CD14-positive monocyte (primary cell): Measurements from ENCODE around the gene MLH1. TPM values are rescaled to one million over a fixed set of nuclear protein-coding genes. Genes with fewer than 3 reads are reported as not detected.
A peak's percentile ranks its signal among the peaks of the same experiment; 100 is the strongest.

Experiments used
- DNase-seq, 3 donors: peaks; one replicate each; pipeline ENCODE4 v3.0.0-alpha.2; 2011 to 2022
- H2AFZ ChIP-seq: 2 replicates; pipeline ENCODE4 v1.6.0; 2012; ENCODE audit warnings: mild to moderate bottlenecking, low read depth, low read length, inconsistent platforms; ENCODE audit not compliant: insufficient read depth, poor library complexity, severe bottlenecking
- H3K27ac ChIP-seq, 2 donors: 1 replicate in 1 of 2; 2 replicates in 1 of 2; pipeline ENCODE4 v1.5.1; 2012 to 2013; ENCODE audit warnings: low read length in 2 of 2, control low read depth in 1 of 2, inconsistent platforms in 1 of 2, low read depth in 1 of 2, mild to moderate bottlenecking in 1 of 2
- H3K27me3 ChIP-seq, 2 donors: one replicate each; pipeline versions ENCODE4 v1.6.0 to v1.6.1; 2011 to 2013; ENCODE audit warnings: low read length in 2 of 2; ENCODE audit not compliant: control insufficient read depth in 2 of 2, insufficient read depth in 2 of 2
- H3K36me3 ChIP-seq, 2 donors: replicated peaks in 1 of 2; 1 replicate in 1 of 2; 2 replicates in 1 of 2; pipeline versions ENCODE4 v1.5.1 to v1.6.1; 2012 to 2013; ENCODE audit warnings: low read length in 2 of 2, control low read depth in 1 of 2, inconsistent platforms in 1 of 2, mild to moderate bottlenecking in 1 of 2; ENCODE audit not compliant: insufficient read depth in 2 of 2, control insufficient read depth in 1 of 2
- H3K4me1 ChIP-seq, 2 donors: 1 replicate in 1 of 2; 2 replicates in 1 of 2; pipeline versions ENCODE4 v1.5.1 to v1.6.1; 2012 to 2013; ENCODE audit warnings: low read length in 2 of 2, control low read depth in 1 of 2, inconsistent platforms in 1 of 2, mild to moderate bottlenecking in 1 of 2, moderate library complexity in 1 of 2; ENCODE audit not compliant: insufficient read depth in 2 of 2, control insufficient read depth in 1 of 2
- H3K4me2 ChIP-seq: replicated peaks from 2 replicates; pipeline ENCODE3; 2012; ENCODE audit warnings: low read length, moderate library complexity, mild to moderate bottlenecking; ENCODE audit not compliant: poor library complexity, severe bottlenecking; ENCODE audit errors: extremely low read depth
- H3K4me3 ChIP-seq, 3 experiments: fragments of 200-600 bp in 1 of 3; sonication (generic) in 1 of 3; replicated peaks in 1 of 3; 1 replicate in 2 of 3; 2 replicates in 1 of 3; pipeline ENCODE4 v1.5.1; 2011 to 2013; ENCODE audit warnings: low read length in 3 of 3, mild to moderate bottlenecking in 3 of 3, control low read depth in 2 of 3, low read depth in 2 of 3, inconsistent platforms in 1 of 3, moderate library complexity in 1 of 3
- H3K79me2 ChIP-seq: 2 replicates; pipeline ENCODE4 v1.6.0; 2012; ENCODE audit warnings: mild to moderate bottlenecking, control low read depth, inconsistent platforms, low read length, moderate library complexity; ENCODE audit not compliant: insufficient read depth
- H3K9ac ChIP-seq: 2 replicates; pipeline ENCODE4 v1.6.0; 2017; ENCODE audit warnings: low read length, mild to moderate bottlenecking; ENCODE audit not compliant: insufficient read depth, poor library complexity, severe bottlenecking
- H3K9me3 ChIP-seq, 2 donors: replicated peaks in 1 of 2; 1 replicate in 1 of 2; 2 replicates in 1 of 2; pipeline versions ENCODE4 v1.5.1 to v1.6.1; 2012 to 2013; ENCODE audit warnings: low read length in 2 of 2, control low read depth in 1 of 2; ENCODE audit not compliant: control insufficient read depth in 1 of 2, insufficient read depth in 1 of 2
- H4K20me1 ChIP-seq: 2 replicates; pipeline ENCODE4 v1.6.0; 2012; ENCODE audit warnings: mild to moderate bottlenecking, low read length, control low read depth, moderate library complexity; ENCODE audit not compliant: insufficient read depth
- H3K27ac Mint-ChIP-seq, 7 donors: one replicate each; pipeline ENCODE4 v1.8.0; 2020; ENCODE audit warnings: mild to moderate bottlenecking in 7 of 7, mixed read lengths in 7 of 7, moderate library complexity in 6 of 7, inconsistent platforms in 2 of 7
- H3K27me3 Mint-ChIP-seq, 3 donors: one replicate each; pipeline ENCODE4 v1.8.0; 2021 to 2022; ENCODE audit warnings: low read depth in 3 of 3, mild to moderate bottlenecking in 3 of 3, mixed read lengths in 3 of 3, moderate library complexity in 3 of 3, inconsistent platforms in 1 of 3
- H3K36me3 Mint-ChIP-seq, 2 donors: one replicate each; pipeline ENCODE4 v1.8.0; 2020; ENCODE audit warnings: mixed read lengths in 2 of 2, inconsistent platforms in 1 of 2, mild to moderate bottlenecking in 1 of 2
- H3K4me1 Mint-ChIP-seq: one replicate; pipeline ENCODE4 v1.8.0; 2020; ENCODE audit warnings: mild to moderate bottlenecking, mixed read lengths
- H3K4me3 Mint-ChIP-seq, 2 donors: one replicate each; pipeline ENCODE4 v1.8.0; 2020; ENCODE audit warnings: mild to moderate bottlenecking in 2 of 2, mixed read lengths in 2 of 2, moderate library complexity in 1 of 2
- H3K9me3 Mint-ChIP-seq, 7 donors: one replicate each; pipeline ENCODE4 v1.8.0; 2020 to 2022; ENCODE audit warnings: mixed read lengths in 7 of 7, mild to moderate bottlenecking in 6 of 7, moderate library complexity in 6 of 7, inconsistent platforms in 2 of 7
- WGBS: methylation state at CpG from one replicate; pipeline ENCODE4 v1.1.5; 2013; ENCODE audit warnings: missing lambda C conversion rate; ENCODE audit not compliant: insufficient coverage; 5-methylcytosine and 5-hydroxymethylcytosine counted together
- intact Hi-C, 2 donors: fragments of 100-400 bp; cut with micrococcal nuclease; formaldehyde crosslinking; loops; one replicate each; pipeline versions ENCODE4 v1.15.0 to v1.15.1; 2023
- polyA plus RNA-seq, 3 donors: library from polyadenylated mRNA; depleted of rRNA in 1 of 3; unstranded in 2 of 3; stranded (reverse) in 1 of 3; fragments of 300-500 nt in 2 of 3; fragments of >200 nt in 1 of 3; fragmentation: Illumina TruSeq in 2 of 3; gene quantifications; 1 replicate in 2 of 3; 2 replicates in 1 of 3; pipeline ENCODE4 v1.2.3, GENCODE V29; 2012 to 2021
- TF ChIP-seq, protein P1 (sequence below): fragments of 200-600 bp; IDR thresholded peaks from one replicate; pipeline ENCODE4 v1.8.0; 2022; ENCODE audit warnings: antibody characterized with exemption, mild to moderate bottlenecking

MLH1 gene
- polyA plus RNA-seq, 3 donors = 13.7 to 19.7 (median 18.5) TPM

DNA sequence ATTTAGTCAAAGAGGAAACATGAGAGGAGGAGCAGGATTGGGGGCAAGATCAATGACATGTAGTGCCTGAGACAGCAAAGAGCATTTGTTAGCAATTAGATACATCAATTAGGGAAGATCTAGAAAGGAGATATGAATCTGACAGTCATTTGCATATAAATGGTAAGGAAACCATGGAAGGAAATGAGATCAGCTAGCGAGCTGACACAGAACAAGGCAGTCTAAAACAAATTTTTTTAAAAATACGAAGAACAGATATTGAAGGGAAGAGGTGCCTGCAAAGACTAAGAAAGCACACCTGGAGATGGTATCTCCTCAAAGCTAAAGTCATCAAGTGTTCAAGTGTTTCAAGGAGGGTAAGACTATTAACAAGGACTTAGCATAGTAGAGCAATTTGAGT is 5.0 kb upstream of the MLH1 start:
- no peaks in the 10 kb centered on the region for H3K27me3 ChIP-seq
- H3K79me2 ChIP-seq = peaks cover 58% of the 10 kb centered on the region
- H3K9ac ChIP-seq = no peak overlapping the region
- peaks cover 42 to 51% of the 10 kb centered on the region in 2 donors for H3K4me1 ChIP-seq
- peaks cover 0 to 3% (median 3%) of the 10 kb centered on the region in 7 donors for H3K9me3 Mint-ChIP-seq
- H3K9me3 ChIP-seq = no peaks in the 10 kb centered on the region
- WGBS = 29% methylated on average over 2 of the region's 2 CpGs
- H3K4me3 Mint-ChIP-seq = peak overlapping the region in 1 of 2 donors; percentile 44
- TF ChIP-seq, protein P1, sequence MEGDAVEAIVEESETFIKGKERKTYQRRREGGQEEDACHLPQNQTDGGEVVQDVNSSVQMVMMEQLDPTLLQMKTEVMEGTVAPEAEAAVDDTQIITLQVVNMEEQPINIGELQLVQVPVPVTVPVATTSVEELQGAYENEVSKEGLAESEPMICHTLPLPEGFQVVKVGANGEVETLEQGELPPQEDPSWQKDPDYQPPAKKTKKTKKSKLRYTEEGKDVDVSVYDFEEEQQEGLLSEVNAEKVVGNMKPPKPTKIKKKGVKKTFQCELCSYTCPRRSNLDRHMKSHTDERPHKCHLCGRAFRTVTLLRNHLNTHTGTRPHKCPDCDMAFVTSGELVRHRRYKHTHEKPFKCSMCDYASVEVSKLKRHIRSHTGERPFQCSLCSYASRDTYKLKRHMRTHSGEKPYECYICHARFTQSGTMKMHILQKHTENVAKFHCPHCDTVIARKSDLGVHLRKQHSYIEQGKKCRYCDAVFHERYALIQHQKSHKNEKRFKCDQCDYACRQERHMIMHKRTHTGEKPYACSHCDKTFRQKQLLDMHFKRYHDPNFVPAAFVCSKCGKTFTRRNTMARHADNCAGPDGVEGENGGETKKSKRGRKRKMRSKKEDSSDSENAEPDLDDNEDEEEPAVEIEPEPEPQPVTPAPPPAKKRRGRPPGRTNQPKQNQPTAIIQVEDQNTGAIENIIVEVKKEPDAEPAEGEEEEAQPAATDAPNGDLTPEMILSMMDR = no peak
- H3K4me2 ChIP-seq = peak overlapping the region; percentile 87
- peaks cover 11% of the 10 kb centered on the region for H4K20me1 ChIP-seq
- peaks cover 41% of the 10 kb centered on the region for H3K4me1 Mint-ChIP-seq
- H3K27me3 Mint-ChIP-seq = no peaks in the 10 kb centered on the region
- intact Hi-C loops = no loop called here
- H3K4me3 ChIP-seq = peak overlapping the region in 1 of 3 experiments; percentile 89
- H3K27ac Mint-ChIP-seq = peak overlapping the region; percentile 27 to 80 (median 33)
- H2AFZ ChIP-seq = no peak overlapping the region
- peaks cover 34 to 44% of the 10 kb centered on the region in 2 donors for H3K36me3 ChIP-seq
- peak in 1 of 3 donors; percentile 31 for DNase-seq
- H3K36me3 Mint-ChIP-seq = peaks cover 38 to 43% of the 10 kb centered on the region in 2 donors
- peak overlapping the region in 1 of 2 donors; percentile 80 for H3K27ac ChIP-seq

DNA sequence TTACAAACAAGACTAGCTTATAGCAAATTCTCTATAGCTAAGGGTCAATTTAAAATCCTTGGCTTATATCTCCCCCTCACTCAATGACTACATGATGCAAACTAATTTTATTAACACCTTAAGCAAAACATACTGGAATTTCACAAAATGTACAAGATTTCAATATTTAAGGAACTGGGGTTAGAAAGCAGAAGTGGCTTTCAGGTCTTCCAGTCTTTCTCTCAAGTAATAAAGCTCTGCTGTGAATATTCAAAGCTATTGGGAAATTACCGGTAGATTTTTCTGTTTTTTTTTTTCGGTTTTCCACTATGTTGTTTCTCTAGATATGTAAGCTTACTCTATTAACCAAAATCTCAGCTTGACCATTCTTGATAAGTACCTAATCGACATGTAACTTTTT is 4.3 kb upstream of the MLH1 start:
- peaks cover 28 to 38% of the 10 kb centered on the region in 2 donors for H3K36me3 ChIP-seq
- H3K4me2 ChIP-seq = peak overlapping the region; percentile 87
- WGBS = no CpG with 5 or more reads among the region's 3 CpGs
- no peaks in the 10 kb centered on the region for H3K27me3 Mint-ChIP-seq
- H3K4me3 ChIP-seq = peak overlapping the region in 2 of 3 experiments; percentile 30 to 89
- H3K27ac Mint-ChIP-seq = peak overlapping the region; percentile 80 to 91 (median 86)
- intact Hi-C loops = no loop called here
- H3K4me1 Mint-ChIP-seq = peaks cover 41% of the 10 kb centered on the region
- peak overlapping the region; percentile 58 to 80 for H3K4me3 Mint-ChIP-seq
- H3K9ac ChIP-seq = peak overlapping the region; percentile 37
- peaks cover 61% of the 10 kb centered on the region for H3K79me2 ChIP-seq
- H4K20me1 ChIP-seq = peaks cover 11% of the 10 kb centered on the region
- H3K4me1 ChIP-seq = peaks cover 44 to 54% of the 10 kb centered on the region in 2 donors
- no peaks in the 10 kb centered on the region for H3K27me3 ChIP-seq
- peaks cover 33 to 38% of the 10 kb centered on the region in 2 donors for H3K36me3 Mint-ChIP-seq
- peak overlapping the region in 1 of 2 donors; percentile 80 for H3K27ac ChIP-seq
- H2AFZ ChIP-seq = no peak overlapping the region
- no peaks in the 10 kb centered on the region for H3K9me3 Mint-ChIP-seq
- H3K9me3 ChIP-seq = no peaks in the 10 kb centered on the region
- peak; percentile 60 to 92 (median 87) for DNase-seq
- TF ChIP-seq, protein P1 = no peak
